ENCODE results near the gene OR10T2.
"Not testable (repeated sequence)": the region's sequence is repeated elsewhere in the genome, so short reads cannot be mapped to it uniquely, and the experiment has no call there.

The OR10T2 gene

GRCh38 chr1:158356616-158357015, 42.6 kb downstream of the OR10T2 start:
- no peak for DNase-seq (ENCODE audit: low spot score)

GRCh38 chr1:158355773-158356285, 43.4 kb downstream of the OR10T2 start:
- DNase-seq (ENCODE audit: low spot score): no peak

- DNase-seq (ENCODE audit: low spot score): no peak
Observed at GRCh38 chr1:158354255-158354654, 45.0 kb downstream of the OR10T2 start.

DNA sequence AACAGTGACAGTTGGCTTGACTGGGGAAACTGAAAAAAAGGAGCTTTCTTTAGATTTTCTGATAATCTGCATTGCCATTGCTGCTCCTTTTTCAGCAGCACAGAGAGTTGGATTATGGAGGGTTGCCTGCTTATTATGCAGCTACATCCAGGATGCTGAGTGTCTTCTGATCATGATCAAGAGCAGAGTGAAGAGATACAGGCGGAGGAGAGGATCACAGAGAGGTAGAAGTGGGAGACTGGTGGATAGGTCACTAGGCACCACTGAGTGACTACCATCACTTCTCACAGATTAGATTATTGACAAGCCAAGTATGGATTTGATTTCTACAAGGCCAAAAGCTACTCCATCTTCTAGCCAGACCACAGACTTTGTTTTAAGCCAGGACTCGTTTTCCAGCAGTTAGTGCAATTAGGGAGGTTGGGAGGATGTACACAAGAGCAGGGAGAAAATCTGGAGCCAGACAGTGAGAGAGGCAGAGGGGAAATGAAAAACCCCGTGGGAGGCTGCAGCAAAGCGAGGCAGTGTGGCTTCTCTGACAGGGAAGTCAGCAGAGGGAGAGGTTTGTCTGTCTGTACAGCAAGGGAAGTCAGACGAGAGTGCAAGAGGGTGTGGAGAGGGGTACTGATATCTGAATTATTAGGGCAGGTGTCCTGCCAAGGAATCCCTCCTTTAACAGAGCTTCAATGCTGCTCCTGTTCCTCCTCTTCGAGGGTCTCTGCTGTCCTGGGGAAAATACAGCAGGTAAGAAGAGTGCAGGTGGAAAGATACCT, 45.8 kb downstream of the OR10T2 start, which contains the start of gene CD1E:
CD1E (plus strand) TSS at position 592 of the 773 bp plus-strand sequence; CDS start at position 687, 95 bp downstream.
- DNase-seq (ENCODE audit: low spot score): no peak

GRCh38 chr1:158348946-158349345, 50.3 kb downstream of the OR10T2 start:
- not testable (repeated sequence) for DNase-seq (ENCODE audit: low spot score)

Data from AG20443 (cell line).